GM19023 (cell line): Measurements from ENCODE around the gene GABPB1.

Experiments
- ATAC-seq: cut with Tn5 transposase; IDR thresholded peaks from one replicate; pipeline ENCODE4 v1.9.1; 2021; ENCODE audit warnings: mild to moderate bottlenecking, moderate library complexity; ENCODE audit not compliant: unreplicated experiment

Gene GABPB1

GRCh38 chr15:50345298-50345697 is 9.7 kb downstream of the GABPB1 start:
- ATAC-seq: no peak

DNA sequence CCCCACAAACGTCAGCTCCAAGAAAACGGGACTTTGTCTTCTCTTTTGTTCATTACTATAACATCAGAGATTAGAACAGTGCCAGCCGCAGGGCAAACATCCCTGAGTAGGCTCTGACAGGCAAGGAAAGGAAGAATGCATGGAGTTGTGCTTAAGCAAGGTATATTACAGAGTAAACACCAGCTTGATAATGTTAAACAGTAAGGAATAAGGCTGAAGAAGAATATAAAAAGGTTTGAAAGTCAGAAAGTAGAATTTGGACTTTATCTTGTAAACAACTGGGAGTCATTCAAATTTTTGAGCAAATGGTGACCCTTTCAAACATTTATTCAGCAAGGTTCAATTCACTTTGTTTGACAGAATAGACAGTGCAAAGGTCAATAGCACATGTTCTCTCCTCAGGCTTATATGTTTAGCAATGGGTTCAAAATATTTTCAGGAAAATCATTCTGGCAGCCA is 11.0 kb downstream of the GABPB1 start:
- ATAC-seq: no peak

DNA sequence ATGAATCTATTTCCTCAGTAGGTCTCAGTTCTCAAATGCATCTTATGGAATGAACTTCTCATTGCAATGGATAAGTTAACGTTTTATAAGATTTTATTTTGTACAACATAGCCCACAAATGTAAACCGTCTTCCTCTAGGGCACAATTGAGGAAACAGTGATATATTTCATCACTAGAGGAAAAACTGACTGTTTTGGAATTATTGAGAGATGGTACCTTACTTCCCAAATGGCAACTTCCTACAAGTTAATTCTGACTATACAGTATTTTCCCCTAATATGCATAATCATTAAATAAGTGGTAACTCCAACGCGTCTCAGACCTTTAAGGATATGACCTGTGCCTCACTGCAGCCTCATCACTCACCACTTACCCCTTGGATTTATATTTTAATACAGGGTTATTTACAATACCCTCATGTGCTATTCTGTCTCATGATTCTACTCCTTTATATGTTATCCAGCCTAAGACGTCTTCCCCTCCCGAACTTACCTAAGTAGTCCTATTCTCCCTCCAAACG is 13.3 kb downstream of the GABPB1 start:
- no peak for ATAC-seq

- ATAC-seq: no peak
Measured at GRCh38 chr15:50340416-50340815, 14.6 kb downstream of the GABPB1 start.

DNA sequence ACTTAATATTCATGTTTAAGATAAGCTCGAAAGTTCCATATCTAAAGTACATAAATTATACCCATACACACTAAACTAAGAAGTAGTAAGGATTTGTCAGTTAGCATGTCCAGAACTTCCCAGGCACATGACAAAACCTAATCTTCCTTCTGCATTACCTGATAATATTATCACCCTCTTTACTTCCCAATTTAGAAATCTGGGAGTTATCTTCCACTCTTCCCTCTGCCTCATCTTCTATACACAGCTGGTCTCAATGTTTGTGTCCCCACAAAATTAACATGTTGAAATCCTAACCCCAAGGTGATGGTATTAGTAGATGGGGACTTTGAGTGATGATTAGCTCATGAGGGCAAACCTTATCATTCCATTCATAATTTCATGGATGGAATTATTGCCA is 15.3 kb downstream of the GABPB1 start:
- no peak for ATAC-seq

GRCh38 chr15:50335251-50335650 is 19.7 kb downstream of the GABPB1 start:
- ATAC-seq: no peak

- no peak for ATAC-seq
Measured at GRCh38 chr15:50333229-50333628, 21.8 kb downstream of the GABPB1 start.

DNA sequence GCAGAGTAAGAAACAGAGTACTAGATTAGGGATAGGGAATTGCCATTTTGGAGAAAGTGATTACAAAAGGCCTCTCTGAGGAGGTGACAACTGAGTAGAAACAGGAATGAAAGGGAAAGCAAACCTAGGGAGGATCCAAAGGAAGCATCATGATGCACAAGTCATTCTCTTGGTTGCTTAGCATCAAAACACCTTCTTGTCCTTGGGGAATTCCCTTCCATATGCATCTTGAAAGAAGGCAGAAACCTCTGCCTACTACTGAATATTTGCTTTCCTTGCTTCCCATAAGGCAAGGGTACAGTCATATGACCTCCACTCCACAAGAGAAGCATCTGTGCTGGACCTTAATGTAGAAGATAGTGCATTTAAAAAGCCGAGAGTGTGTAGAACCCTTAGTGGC is 24.1 kb downstream of the GABPB1 start:
- ATAC-seq: no peak

DNA sequence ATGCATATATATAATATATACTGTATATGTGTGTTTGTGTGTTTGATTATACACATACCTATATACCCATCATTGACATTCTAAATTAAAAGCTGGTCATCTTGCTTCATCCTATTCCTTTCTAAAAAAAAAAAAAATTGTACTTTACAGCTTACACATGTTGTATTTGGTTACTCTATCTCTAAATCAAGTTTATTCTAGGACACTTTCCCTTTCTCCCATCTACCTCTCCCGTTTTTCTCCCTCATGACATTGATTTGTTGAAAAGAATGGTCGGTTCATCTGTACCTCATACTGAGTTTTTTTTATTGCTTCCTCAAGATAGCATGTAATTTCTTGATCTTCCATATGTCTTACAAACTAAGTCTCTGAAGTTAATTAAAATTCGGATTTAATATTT is 26.9 kb downstream of the GABPB1 start:
- no peak for ATAC-seq

GRCh38 chr15:50321680-50322210 is 33.3 kb downstream of the GABPB1 start:
- no peak for ATAC-seq

DNA sequence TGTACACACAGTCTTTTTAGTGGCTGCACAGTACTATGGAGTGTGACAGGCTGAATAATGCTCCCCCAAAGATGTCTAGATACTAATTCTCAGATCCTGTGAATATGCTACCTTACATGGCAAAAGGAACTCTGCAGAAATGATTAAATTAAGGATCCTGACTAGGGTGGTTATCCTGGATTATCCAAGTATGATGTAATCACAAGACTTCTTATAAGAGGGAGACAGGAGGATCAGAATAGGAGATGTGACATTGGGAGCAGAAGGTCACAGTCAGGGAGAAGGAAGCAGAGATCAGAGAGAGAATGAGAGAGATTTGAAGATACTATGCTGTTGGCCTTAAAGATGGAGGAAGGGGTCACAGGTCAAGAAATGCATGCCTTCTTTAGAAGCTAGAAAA is 34.5 kb downstream of the GABPB1 start:
- no peak for ATAC-seq

- ATAC-seq: no peak
Measured at GRCh38 chr15:50318697-50319096, 36.3 kb downstream of the GABPB1 start.

DNA sequence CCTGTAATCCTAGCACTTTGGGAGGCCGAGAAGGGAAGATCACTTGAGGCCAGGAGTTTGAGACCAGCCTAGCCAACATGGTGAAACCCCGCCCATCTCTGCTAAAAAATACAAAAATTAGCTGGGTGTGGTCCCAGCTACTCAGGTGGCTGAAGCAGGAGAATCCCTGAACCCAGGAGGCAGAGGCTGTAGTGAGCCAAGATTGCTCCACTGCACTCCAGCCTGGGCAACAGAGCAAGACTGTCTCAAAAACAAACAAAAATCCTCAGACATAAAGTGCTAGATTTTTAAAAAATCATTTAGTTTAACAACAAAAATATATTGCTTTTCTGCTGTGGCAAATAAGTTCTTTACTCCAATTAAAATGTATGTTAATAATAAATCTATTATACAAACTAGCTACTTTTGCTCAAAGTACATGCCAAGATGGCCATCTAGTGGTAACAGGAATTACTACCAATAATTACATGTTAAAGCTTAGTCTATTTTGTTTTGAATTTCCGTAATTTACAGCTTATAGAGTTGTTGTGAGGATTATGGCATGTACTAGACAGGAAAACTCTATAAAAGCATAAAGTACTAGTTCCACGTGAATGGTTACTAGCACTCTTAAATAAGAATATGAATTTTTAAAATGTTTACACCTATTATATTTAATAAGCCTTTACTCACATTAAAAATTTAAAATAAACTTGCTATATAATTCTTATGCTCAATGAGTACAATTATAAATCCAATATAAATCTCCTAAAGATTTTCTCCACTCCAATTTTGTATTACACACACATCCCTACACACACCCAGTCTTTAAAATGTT is 39.0 kb downstream of the GABPB1 start:
- no peak for ATAC-seq

DNA sequence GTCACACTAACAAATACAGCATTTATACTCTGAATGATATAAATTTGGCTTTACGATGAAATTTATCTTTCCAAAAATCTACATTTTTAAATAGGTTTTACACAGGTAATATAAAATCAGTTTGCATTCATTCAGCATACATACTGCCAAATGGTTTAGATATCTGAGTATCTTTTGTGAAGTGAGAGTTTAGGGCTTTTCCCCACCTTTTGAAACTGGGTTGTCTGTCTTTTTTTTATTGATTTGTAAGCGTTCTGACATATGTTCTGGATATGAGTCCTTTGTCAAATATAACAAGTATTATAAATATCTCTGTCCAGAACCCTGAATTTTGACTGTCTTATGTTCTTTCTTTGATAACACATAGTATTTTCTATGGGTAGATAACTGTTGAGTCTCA is 42.4 kb downstream of the GABPB1 start:
- ATAC-seq: no peak

GRCh38 chr15:50307799-50308198 is 47.2 kb downstream of the GABPB1 start:
- ATAC-seq: no peak

DNA sequence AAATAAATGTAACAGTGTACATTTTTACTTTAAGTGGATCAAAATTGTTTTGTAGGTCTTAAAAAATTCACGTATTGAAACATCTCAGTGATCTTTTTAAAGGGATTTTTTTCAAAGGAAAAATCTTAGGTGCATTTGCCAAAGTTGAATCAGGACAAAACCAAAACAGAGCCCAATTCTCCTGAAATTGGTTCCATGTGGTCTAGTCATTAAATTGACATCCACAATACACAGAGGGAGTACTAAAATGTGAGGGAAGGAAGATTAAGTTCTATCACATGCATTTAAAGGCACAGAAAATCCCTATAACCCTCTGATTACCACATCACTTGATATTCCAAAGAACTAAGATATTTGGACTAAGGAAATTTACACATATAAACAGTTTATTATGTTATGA is 50.2 kb downstream of the GABPB1 start:
- ATAC-seq: no peak

- ATAC-seq: no peak
Measured at GRCh38 chr15:50302581-50302980, 52.4 kb downstream of the GABPB1 start.

DNA sequence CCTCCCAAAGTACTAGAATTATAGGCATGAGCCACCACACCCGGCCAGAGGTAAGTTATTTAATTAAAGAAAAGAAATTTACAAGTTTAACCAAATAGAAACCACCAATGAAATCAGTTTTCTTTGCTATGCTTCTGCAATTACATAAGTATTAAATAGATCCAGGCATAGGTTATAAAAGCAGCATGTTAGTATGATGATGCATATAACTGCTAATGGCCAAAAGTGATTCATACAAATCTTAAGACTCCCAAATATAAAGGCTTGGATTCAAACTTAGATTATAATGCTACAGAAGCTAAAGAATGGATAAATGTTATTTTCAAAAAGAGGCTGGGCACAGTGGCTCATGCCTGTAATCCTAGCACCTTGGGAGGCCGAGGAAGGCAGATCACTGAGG is 56.7 kb downstream of the GABPB1 start:
- ATAC-seq: no peak

GRCh38 chr15:50295966-50296365 is 59.0 kb downstream of the GABPB1 start:
- no peak for ATAC-seq

DNA sequence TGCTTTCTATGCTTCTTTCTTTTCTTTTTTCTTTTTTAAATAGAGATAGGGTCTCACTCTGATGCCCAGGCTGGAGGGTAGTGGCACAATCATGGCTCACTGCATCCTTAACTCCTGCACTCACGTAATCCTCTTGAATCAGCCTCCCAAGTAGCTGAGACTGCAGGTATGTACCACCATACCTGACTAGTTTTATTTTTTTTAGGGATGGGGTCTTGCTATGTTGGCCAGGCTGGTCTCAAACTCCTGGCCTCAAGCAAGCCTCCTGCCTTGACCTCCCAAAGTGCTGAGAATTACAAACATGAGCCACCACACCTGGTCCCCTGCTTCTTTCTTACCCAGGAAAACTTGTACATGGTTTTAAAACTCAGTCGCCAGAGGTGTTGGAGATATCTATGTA is 65.2 kb downstream of the GABPB1 start:
- no peak for ATAC-seq

- ATAC-seq: no peak
Measured at GRCh38 chr15:50287324-50288116, 67.5 kb downstream of the GABPB1 start.

DNA sequence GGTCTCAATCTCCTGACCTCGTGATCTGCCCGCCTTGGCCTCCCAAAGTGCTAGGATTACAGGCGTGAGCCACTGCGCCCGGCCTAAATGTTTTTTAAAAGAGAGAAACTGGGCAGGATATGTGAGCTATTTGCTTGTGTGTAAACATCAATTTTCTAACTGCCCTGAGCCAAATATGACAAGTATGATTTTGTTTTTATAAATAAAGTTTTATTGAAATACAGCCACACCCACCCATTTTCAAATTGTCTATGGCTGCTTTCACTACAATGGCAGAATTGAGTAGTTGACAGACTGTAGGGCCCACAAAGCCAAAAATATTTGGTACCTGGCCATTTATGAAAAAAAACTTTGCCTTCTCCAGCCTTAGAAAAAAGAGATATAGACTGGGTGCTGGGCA is 73.6 kb downstream of the GABPB1 start:
- ATAC-seq: no peak
